NCI-H2196 treated with DMSO at 0.1 percent for 48 hours (cell line): ENCODE measurements around the gene ATF3.

Experiments
- DNase-seq: peaks from one replicate; lab custom pipeline; 2025; ENCODE audit not compliant: unreplicated experiment; lab: John Stamatoyannopoulos, UW

ATF3 gene, protein sequence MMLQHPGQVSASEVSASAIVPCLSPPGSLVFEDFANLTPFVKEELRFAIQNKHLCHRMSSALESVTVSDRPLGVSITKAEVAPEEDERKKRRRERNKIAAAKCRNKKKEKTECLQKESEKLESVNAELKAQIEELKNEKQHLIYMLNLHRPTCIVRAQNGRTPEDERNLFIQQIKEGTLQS

DNA sequence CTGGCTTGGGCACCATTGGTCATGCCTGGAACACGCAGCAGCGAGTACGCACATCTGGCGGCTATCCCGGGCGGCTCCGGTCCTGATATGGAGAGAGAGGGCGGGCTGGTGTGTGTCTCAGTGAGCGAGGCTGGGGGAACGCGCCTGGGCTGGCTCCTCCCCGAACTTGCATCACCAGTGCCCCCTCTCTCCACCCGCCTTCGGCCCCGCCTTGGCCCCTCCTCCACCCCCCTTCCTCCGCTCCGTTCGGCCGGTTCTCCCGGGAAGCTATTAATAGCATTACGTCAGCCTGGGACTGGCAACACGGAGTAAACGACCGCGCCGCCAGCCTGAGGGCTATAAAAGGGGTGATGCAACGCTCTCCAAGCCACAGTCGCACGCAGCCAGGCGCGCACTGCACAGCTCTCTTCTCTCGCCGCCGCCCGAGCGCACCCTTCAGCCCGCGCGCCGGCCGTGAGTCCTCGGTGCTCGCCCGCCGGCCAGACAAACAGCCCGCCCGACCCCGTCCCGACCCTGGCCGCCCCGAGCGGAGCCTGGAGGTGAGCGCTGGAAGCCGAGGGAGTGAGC lies at the start of gene ATF3:
Gene ATF3 (plus strand): TSS at position 370 of the 567 bp plus-strand sequence. CDS start 6,261 bp downstream, outside the sequence.
- DNase-seq = peak; percentile 98

DNA sequence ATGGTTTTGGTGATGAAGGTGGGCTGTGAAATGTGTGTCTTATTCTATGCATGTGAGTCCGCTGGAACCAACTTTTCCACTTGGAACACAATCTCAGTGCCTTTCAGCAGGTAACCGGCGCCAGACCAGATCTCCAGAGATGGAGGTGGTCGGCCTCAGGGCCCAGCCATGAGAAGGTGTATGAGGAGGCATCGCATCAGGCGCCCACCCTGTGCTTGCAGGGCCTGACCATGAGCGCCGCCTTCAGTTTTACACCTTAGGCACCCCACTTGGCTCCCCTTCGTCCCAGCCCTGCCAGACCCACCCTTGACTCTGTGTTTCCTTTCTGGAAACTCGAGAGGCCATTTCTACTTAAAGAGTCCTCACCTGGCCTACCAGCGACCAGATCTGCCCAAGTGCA lies 48.6 kb upstream of the ATF3 start:
- no peak for DNase-seq

DNA sequence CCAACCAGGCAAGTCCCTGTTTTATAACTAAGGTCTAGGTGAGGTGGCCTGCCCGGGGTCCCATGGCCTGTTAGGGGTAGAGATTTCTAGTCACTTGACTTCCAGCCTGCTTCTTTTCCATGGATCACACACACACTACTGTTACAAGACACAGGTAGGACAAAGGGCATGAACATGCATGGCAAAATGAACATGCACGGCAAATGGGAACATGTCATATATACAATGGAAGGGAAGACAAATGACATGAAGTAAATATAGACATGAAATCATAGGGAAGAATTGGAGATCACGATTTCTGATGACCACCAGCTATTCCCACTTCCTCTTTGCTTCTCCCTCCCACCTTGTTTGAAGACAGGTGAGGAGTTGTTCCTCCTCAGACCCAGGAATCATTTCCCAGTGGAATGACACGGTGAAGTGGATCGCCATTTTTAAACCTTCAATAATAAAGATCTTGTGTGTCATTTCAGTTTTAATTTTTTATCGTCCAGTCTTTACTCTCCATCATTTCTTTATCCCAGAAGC lies 47.6 kb upstream of the ATF3 start:
- no peak for DNase-seq

DNA sequence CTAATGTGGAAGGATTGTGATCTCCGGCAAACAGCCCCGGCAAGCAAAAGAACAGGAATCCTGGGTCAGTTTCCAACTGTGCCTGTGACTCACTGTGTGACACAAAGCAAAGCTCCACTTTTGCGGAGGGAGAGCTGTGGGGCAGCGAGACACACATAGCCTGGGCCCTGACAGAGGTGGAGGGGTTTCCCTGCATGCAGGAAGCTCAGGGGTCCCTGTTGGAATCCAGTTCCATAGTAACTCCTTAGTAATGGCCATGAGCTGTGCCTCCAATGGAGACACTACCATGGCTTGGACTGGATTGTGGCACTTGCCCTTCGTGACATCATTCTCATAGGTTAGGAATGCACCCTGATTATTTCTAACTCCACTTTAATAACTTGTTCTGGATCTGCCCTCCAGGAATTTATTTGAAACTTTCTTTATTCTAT lies 47.0 kb upstream of the ATF3 start:
- no peak for DNase-seq

DNA sequence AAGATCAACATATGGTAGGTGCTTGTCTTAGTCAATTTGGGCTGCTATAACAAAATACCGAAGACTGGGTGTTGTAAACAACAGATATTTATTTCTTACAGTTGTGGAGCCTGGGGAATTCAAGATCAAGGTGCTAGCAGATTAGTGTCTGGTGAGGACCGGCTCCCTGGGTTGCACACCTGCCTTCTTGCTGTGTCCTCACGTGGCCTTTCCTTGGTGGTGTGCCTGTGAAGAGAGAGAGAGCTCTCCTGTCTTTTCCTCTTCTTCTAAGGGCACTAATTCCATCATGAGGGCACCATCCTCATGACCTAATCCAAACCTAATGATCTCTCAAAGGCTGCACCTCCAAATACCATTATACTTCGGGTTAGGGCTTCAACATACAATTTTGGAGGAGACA lies 45.8 kb upstream of the ATF3 start:
- no peak for DNase-seq

DNA sequence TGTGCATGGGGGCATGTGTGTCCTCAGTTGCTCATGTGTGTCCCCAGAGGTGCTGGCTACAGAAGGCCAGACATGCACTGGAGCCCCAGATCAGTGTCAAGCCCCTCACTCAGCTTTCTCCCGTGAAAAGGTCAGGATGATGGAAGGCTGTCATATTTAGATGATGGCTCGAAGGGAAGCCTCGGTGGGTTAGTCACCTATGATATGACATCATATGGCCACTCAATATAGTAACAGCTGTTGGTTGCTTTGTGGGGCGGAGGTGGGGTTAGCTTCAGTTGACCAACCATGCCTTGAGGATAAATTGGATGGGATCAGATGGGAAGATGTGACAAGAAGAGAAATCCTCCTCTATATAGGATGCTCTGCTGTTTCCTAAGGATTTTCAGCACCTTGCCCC lies 43.5 kb upstream of the ATF3 start:
- DNase-seq = no peak

DNA sequence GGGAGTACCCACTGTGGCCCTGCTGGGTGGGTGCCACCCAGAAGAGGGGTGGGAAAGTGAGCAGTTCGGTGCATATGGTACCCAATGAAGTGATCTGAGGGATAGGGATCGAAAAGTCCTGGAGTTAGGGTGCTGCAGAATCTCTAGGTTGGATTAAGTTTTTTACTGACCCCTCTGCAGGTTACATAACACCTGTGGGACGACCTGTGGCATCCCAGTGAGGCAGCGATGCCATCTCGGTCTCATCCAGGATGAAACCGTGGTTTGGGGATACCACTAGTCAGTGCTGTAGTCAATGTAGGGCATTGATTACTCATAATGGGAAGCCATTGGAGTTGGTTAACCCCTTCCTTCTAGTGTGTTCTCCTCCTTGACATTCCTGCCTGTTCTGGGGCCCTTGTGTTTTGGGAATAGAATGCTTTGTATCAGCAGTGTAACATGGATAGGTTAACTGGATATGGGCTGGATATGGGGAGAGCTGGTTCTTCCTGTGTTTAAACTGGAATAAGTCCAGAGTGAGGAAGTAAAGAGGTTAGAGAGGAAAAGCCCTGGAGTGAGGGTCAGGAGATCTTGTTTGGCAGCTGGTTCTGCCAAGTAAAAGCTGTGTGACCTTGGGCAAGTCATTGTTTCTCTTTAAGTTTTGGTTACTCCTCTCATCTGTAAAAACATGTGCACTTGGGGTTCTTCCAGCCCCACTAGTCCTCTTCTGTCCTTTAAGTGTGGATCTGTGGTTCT lies 42.8 kb upstream of the ATF3 start:
- no peak for DNase-seq

DNA sequence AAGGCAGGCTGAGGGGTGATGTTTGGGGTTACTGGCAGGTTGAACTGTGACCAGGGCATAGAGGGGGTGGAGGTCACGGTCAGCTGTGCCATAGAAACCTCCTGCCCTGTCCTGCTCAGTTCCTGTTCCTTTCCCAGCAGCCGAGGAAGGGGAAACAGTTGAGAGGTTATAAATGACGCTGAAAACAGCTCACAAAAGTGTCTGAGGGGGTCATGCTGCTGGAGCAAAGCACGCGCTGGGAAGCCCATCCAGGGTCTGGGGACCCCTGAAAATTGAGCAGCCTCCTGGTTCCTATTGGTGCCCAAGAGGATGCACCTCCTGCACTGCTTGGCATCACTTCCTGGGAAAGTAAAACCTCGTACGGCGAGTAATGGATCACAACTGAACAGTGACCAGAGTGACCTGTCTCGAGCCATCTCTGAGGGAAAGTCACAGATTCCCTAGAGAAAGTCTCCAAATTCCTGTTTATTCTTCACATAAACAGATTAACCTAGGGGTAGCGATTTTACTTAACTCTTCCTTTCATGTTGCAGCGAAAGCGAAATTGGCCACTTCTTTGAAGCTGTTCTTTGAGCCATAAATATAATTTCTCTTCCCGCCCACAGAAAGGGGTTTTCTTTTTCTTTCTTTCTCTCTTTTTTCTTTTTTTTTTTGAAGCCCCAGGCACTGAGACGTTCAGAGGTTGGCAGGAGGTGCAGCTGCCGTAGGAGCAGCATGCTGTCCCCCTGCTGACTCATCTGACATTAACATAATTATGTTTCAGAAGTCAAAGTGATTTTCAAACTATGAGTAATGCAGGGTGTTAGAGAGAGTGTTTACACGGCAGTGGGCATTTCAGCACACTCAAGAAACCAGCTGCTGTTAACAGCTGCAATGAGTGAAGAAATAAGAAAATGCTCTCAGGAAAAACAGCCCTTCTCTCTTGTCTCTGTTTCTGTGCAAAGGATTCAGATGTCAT lies 41.8 kb upstream of the ATF3 start:
- peak; percentile 35 for DNase-seq

DNA sequence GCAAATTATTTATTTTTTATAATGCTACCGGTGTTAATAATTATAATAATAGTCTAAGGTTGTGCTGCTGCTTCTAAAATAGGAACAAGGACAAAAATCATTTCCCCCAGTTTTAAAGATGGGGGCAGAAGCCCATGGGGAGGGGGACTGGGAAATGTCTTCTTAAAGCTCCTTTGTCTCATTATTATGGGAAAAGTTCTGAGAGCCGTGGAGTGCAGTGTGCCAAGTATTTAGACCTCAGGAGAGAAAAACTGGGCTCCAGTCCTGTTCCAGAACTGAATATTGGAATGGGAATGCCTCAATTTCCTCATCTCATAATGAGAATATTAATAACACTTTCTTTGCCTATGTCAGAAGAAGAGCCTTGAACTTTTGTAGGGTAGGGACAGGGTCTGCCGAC lies 40.9 kb upstream of the ATF3 start:
- no peak for DNase-seq

DNA sequence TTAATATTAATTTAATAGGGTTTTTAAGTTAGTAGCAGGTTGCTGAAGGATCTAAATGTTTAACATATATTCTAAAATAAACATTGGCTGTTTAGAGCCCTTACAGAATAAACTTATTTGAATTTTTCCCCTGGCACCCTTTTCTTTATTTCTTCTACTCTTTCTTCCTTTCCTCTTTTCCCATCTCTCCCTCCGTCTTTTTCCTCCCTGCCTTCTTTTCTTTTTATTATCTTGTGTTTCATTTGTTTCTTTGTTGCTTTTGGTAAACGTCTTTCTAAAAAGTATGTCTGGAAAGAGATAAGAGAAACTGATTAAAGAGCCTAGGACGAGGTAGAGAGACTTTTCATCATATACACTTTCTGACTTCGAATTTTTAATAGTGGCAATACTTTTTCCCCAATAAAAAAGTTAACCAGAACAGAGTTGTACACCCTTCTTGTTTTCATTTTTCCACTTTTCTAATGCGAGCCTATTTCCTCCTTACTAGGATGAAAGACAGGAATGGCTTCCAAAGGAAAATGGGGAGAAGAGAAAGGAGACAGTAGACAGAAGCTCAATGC lies 39.5 kb upstream of the ATF3 start:
- no peak for DNase-seq

DNA sequence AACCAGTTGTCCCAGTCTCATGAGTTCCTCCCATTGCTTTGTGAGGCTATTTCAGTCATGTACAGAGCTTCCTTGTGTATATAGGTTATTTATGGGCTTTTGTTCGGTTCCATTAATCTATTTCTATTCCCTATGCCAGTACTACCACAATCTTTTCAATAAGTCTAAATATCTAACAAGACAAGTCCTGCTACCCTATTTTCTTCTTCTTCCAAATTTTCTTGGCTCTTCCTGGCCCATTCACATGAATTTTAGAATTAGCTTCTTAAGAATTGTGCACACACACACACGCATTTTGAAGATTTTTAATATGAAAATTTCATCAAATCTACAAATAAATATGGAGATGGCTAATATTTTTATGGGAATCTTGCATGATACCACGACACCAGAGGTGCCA lies 33.8 kb upstream of the ATF3 start:
- DNase-seq = no peak

DNA sequence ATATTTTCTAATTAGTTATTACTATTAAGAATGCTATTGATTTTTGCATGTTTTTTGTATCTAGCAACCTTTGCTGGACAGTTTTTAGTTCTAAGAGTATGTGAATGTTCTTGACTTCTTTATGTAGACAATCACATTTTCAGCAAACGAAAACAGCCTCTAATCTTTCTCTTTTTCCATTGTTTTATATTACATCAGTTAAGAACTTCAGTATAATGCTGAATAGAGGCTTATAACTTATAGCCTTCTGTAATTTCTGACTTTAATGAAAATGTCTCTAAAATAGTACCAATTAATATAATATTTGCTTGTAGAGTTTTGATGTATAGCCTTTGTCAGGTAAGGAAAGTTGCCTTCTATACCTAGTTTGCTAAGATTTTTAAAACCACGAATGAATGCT lies 33.2 kb upstream of the ATF3 start:
- no peak for DNase-seq

DNA sequence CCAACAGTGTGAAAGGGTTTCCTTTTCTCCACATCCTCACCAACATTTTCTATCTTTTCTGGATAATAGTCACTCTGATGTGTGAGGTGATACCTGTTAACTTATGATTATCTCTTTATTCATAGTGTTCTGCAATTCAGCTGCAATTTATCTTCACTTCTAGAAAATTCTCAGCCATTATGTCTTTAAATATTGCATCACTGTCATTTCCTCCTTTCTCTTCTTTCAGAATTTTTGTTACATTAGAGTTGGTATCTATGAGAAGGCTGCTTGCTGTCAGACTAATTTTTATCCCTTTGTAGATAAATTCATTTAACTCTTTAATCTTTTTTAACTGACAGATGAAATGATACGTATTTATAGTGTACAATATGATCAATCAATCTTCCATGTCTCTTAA lies 30.5 kb upstream of the ATF3 start:
- DNase-seq = no peak

DNA sequence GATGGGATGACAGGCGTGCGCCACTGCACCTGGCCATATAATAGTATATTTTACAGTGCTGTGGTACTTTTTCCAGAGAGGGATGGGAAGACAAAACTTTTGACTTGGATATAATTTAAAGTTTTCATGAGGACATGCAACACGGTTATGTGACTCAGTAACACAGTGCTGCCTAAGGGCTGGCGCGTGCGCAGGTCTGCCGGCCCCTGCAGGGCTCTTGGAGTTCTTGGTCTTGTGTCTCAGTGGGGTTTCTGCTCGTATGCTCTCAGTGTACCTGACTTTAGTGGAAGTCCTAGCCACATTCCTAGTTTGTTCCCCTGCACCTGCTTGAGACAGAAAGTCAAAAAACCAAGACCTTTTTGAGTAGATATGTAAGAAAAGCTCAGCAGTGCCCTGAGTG lies 27.5 kb upstream of the ATF3 start:
- no peak for DNase-seq

DNA sequence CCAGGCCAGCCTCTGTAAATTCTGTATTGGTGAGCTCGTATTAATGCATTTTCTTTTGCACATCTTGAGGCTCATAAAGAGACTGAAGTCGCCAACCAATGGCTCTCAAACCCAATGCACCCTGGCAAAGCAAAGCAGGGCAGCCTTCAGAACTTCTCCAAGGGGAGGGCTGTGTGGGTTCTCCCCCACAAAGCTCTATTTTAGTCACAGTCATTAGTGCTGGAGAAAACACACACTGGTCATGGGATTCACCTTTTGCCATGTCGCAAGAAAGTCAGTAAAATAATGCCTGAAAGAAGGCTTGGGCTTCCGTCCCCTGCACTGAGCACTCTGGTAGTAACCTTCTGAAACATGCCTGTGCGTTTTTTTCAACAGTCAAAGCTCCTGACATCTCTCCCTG lies 26.3 kb upstream of the ATF3 start:
- DNase-seq = no peak

DNA sequence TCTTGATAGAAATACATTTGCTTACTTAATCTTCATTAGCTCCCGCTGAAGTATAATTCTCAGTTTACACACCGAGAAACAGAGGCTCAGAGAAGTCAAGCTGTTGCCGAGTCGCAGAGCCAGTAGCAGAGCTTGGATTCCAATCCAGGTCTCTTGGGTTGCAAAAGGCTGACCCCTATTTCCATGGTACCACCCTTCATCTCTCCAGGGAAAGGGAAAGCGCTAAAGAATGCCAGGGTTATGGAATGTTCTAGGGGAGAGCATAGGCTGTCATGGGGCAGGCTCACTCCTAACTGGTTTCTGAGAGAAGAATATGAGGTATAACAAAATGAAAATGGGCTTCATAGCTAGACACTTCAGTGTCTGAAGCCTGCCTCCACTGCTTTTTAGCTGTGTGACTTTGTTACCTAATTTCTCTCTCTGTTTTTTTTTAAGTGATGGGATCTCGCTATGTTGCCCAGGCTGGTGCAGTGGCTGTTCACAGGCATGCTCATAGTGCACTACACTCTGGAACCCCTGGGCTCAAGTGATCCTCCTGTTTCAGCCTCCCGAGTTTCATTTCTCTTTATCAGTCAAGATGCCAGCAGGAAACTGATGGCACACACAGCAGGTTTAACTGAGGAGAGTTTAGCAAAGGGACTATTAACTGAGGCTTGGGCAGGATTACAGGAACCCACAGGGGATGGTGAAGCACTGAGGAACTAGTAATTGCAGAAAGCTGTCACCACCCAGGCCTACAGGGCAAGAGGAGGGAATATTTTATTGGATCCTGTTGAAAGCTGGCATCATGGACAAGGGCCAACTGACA lies 25.5 kb upstream of the ATF3 start:
- no peak for DNase-seq

DNA sequence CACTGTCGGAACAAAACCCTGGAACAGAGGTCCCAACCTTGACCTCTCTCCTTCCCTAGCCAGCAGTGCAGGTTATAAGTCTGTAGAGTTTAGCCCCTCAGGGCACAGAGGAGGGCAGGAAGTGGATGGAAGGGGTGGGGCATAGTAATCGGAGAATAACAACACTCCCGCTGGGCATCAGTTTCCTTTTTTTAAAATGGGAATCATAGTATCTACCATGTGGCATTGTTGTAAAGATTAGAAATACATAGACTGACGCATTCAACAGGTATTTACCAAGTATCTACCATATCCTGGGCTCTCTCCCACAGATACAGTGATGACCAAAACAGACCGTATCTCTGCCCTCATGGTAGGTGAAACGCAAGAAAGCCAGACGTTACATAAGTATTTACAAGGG lies 24.9 kb upstream of the ATF3 start:
- no peak for DNase-seq

DNA sequence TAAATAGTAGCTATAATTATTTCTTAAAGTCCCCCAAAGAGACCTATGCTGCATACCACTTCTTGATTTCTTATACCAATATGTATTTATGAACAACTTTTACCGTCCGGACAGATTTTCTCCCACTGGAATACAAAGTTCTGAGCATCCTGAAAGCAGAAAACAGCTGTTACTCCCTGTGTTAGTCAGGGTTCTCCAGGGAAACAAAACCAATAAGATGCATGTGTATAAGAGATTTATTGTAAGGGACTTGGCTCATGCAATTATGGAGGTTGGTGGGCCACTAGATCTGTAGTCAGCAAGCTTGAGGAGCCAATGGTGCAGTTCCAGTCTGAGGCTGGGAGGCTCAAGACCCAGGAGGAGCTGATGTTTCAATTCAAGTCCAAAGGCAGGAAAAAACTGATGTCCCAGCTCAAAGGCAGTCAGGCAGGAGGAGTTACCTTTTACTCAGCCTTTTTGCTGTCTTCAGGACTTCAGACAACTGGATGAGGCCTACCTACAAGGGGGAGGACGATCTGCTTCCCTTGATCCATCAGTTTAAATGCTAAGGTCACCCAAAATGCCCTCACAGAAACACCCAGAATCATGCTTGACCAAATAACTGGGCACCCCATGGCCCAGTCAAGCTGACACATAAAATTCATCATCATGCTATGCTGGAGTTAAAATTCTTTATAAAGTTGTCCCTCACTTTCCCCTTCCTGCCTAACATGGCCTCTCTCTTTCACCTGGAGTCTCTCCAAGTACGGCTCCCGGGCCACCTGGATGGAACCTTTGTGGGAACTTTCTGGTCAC lies 24.3 kb upstream of the ATF3 start:
- DNase-seq = no peak

DNA sequence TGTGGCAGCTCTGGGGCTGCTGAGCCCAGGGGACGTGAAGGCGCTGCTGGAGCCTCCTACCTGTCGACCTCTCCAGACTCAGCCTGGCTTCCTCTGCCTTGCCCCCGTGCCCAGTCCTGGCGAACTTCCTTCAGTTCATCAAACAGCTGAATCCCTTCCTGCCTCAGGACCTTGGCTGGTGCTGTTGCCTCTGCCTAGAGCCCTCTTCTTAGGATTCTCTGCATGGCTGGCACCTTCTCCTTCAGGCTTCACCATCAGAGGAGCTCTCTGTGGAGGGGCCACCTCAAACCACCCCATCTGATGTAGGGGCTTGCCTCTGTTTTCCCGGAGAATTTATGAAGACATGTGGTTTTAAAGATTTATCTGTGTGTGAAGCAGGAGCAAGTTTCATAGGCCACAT lies 23.4 kb upstream of the ATF3 start:
- no peak for DNase-seq
